Measurements from ENCODE around the gene POT1. TPM values are rescaled to one million over a fixed set of nuclear protein-coding genes. Genes with fewer than 3 reads are reported as not detected.

Gene POT1
- total and polyA plus RNA-seq, 2 experiments from 2014 or later: 12.0 to 40.4 TPM

DNA sequence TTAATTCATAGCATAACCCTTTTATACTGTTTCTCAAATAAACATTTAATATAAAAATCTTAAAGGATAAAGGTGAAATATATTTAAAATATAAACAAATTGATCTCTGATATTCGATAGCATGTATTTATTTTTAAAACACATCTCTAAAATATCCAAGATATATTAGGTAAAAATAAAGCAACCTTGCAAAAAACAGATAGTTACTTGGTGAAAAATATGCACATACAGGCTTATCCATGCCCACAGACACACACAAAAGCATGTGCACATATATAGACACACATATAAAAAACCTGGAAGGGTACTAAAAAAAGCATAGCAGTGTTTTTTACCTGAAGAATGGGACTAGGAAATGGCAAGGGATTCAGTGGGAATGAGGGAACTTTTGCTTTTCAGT, 19.8 kb downstream of the POT1 start (continued):
- no peak for TF ChIP-seq REST (IDR thresholded peaks at IDR 0.05; ENCODE audit: unreplicated experiment)
- TF ChIP-seq, protein P1, sequence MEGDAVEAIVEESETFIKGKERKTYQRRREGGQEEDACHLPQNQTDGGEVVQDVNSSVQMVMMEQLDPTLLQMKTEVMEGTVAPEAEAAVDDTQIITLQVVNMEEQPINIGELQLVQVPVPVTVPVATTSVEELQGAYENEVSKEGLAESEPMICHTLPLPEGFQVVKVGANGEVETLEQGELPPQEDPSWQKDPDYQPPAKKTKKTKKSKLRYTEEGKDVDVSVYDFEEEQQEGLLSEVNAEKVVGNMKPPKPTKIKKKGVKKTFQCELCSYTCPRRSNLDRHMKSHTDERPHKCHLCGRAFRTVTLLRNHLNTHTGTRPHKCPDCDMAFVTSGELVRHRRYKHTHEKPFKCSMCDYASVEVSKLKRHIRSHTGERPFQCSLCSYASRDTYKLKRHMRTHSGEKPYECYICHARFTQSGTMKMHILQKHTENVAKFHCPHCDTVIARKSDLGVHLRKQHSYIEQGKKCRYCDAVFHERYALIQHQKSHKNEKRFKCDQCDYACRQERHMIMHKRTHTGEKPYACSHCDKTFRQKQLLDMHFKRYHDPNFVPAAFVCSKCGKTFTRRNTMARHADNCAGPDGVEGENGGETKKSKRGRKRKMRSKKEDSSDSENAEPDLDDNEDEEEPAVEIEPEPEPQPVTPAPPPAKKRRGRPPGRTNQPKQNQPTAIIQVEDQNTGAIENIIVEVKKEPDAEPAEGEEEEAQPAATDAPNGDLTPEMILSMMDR (conservative IDR thresholded peaks at IDR 0.05; ENCODE audit: low read depth in 2 of 2): no peak
- no peak for TF ChIP-seq NANOG (IDR thresholded peaks at IDR 0.05; ENCODE audit: borderline replicate concordance)
- no peak for TF ChIP-seq STAT1 (IDR thresholded peaks at IDR 0.05; ENCODE audit: unreplicated experiment)
- no peak for TF ChIP-seq JUNB (IDR thresholded peaks at IDR 0.05; ENCODE audit: unreplicated experiment)
- no peak for TF ChIP-seq ZNF114 (CRISPR knock-in tag; IDR thresholded peaks at IDR 0.05)
- no peak for TF ChIP-seq EZH2phosphoT487 (IDR thresholded peaks at IDR 0.05; ENCODE audit: unreplicated experiment)

DNA sequence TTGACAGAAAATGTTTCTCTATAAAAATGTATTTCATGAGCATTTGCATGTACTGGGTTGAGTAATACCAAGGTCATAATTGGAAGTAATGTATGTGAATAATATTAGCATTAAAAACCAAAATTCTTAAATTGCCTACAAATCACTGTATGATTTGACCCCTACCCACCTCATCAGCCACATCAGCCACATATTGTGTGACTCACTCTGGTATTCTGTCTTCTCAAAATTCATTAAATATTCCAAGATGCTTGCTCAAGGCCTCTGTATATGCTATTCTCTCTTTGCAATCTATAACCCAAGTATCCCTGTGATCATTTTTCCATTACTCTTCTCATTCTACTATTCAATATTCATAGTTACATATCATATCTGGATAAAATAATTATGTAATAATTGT, 21.4 kb downstream of the POT1 start:
- H3K4me1 ChIP-seq (ENCODE audit: insufficient read depth): no peaks in the 10 kb centered on the region
- H3K4me1 Mint-ChIP-seq: no peaks in the 10 kb centered on the region
- H3K36me3 ChIP-seq (ENCODE audit: insufficient read depth): no peaks in the 10 kb centered on the region
- H3K27me3 ChIP-seq (ENCODE audit: insufficient read depth): no peaks in the 10 kb centered on the region
- no peak overlapping the region for H3K4me3 Mint-ChIP-seq
- no peaks in the 10 kb centered on the region for H3K27me3 Mint-ChIP-seq (ENCODE audit: insufficient read depth, low read depth, poor library complexity)
- DNase-seq (ENCODE audit: low spot score): no peak
- H3K4me3 ChIP-seq: no peak overlapping the region
- no peaks in the 10 kb centered on the region for H3F3A ChIP-seq (replicated peaks; ENCODE audit: low read depth)
- no peak overlapping the region for H3K4me2 ChIP-seq
- H3K27ac Mint-ChIP-seq: no peak overlapping the region
- H3K36me3 Mint-ChIP-seq (ENCODE audit: low read depth): peaks cover 8% of the 10 kb centered on the region; the same call in 2 of the 3 replicates
- peaks cover 30% of the 10 kb centered on the region for H3K79me2 ChIP-seq (replicated peaks; ENCODE audit: insufficient read depth)
- no peak overlapping the region for H3K27ac ChIP-seq (ENCODE audit: low read depth)
- ATAC-seq: no peak
- H2AFZ ChIP-seq: no peak overlapping the region
- no peaks in the 10 kb centered on the region for H3K9me2 ChIP-seq (ENCODE audit: insufficient read depth)
- H3K9me3 Mint-ChIP-seq: peaks cover 15% of the 10 kb centered on the region; the same call in 2 of the 3 replicates
- H4K20me1 ChIP-seq (replicated peaks; ENCODE audit: insufficient read depth): 0 out of 2 replicates have a peak, but pooled peaks cover 4% of the 10 kb centered on the region
- TF ChIP-seq, protein P1 (conservative IDR thresholded peaks at IDR 0.05; ENCODE audit: low read depth in 2 of 2): no peak
- no peak for TF ChIP-seq POLR2AphosphoS5 (IDR thresholded peaks at IDR 0.05; ENCODE audit: low read depth)
- TF ChIP-seq JUNB (IDR thresholded peaks at IDR 0.05; ENCODE audit: unreplicated experiment): no peak
- TF ChIP-seq ZNF331 (CRISPR knock-in tag; IDR thresholded peaks at IDR 0.05; ENCODE audit: low read depth): no peak
- no peak for TF ChIP-seq STAT1 (IDR thresholded peaks at IDR 0.05; ENCODE audit: unreplicated experiment)
- no peak for TF ChIP-seq ZNF462 (CRISPR knock-in tag; IDR thresholded peaks at IDR 0.05)

Measured in GM23338 (cell line).